CD4-positive, alpha-beta T cell treated with Interleukin-15 for 4 hours (primary cell): ENCODE measurements around the gene BTBD8.

ENCODE experiments used
- DNase-seq: peaks from one replicate; pipeline ENCODE4 v3.0.0-alpha.2; 2020; ENCODE audit warnings: low spot score

BTBD8 gene

GRCh38 chr1:92094090-92094489, 13.9 kb downstream of the BTBD8 start:
- DNase-seq, result no peak

- no peak for DNase-seq
Observed at GRCh38 chr1:92094595-92094994, 14.4 kb downstream of the BTBD8 start.

GRCh38 chr1:92095874-92096273, 15.7 kb downstream of the BTBD8 start:
- DNase-seq, result no peak

- no peak for DNase-seq
Observed at GRCh38 chr1:92096317-92096716, 16.2 kb downstream of the BTBD8 start.

- no peak for DNase-seq
Observed at GRCh38 chr1:92105546-92106081, 25.5 kb downstream of the BTBD8 start.

- no peak for DNase-seq
Observed at GRCh38 chr1:92108631-92109030, 28.5 kb downstream of the BTBD8 start.

- no peak for DNase-seq
Observed at GRCh38 chr1:92117526-92117925, 37.4 kb downstream of the BTBD8 start.

- DNase-seq, result no peak
Observed at GRCh38 chr1:92118826-92119225, 38.7 kb downstream of the BTBD8 start.

GRCh38 chr1:92123868-92124267, 43.7 kb downstream of the BTBD8 start:
- no peak for DNase-seq

- no peak for DNase-seq
Observed at GRCh38 chr1:92125204-92125603, 45.1 kb downstream of the BTBD8 start.

GRCh38 chr1:92126088-92126487, 45.9 kb downstream of the BTBD8 start:
- no peak for DNase-seq

GRCh38 chr1:92134331-92134730, 54.2 kb downstream of the BTBD8 start:
- DNase-seq, result no peak

GRCh38 chr1:92136341-92136740, 56.2 kb downstream of the BTBD8 start:
- no peak for DNase-seq

GRCh38 chr1:92154934-92155333, 74.8 kb downstream of the BTBD8 start:
- DNase-seq, result no peak

GRCh38 chr1:92159593-92159992, 79.4 kb downstream of the BTBD8 start:
- no peak for DNase-seq

GRCh38 chr1:92165389-92165788, 85.2 kb downstream of the BTBD8 start:
- DNase-seq, result no peak

GRCh38 chr1:92167151-92167550, 87.0 kb downstream of the BTBD8 start:
- DNase-seq, result no peak

- DNase-seq, result no peak
Observed at GRCh38 chr1:92168657-92169056, 88.5 kb downstream of the BTBD8 start.

- DNase-seq, result no peak
Observed at GRCh38 chr1:92169214-92170005, 89.3 kb downstream of the BTBD8 start.

GRCh38 chr1:92184632-92185031, 104.5 kb downstream of the BTBD8 start:
- no peak for DNase-seq

GRCh38 chr1:92186081-92186480, 105.9 kb downstream of the BTBD8 start:
- no peak for DNase-seq

- no peak for DNase-seq
Observed at GRCh38 chr1:92188436-92189255, 108.5 kb downstream of the BTBD8 start.

- DNase-seq, result no peak
Observed at GRCh38 chr1:92191726-92192125, 111.6 kb downstream of the BTBD8 start.
